GM23248 (cell line): ENCODE measurements around the gene FGF14.

ENCODE experiments used
- EZH2 ChIP-seq: fragments of 200-600 bp; sonication (generic); IDR thresholded peaks from 2 replicates; pipeline ENCODE4 v1.6.1; 2018; ENCODE audit warnings: antibody characterized with exemption, mild to moderate bottlenecking; ENCODE audit not compliant: insufficient read depth, poor library complexity, severe bottlenecking
- EZH2phosphoT487 ChIP-seq: fragments of 200-600 bp; sonication (generic); IDR thresholded peaks from 2 replicates; pipeline ENCODE4 v1.6.1; 2018; ENCODE audit warnings: antibody characterized with exemption, moderate library complexity, mild to moderate bottlenecking, low read depth; ENCODE audit not compliant: insufficient read depth

DNA sequence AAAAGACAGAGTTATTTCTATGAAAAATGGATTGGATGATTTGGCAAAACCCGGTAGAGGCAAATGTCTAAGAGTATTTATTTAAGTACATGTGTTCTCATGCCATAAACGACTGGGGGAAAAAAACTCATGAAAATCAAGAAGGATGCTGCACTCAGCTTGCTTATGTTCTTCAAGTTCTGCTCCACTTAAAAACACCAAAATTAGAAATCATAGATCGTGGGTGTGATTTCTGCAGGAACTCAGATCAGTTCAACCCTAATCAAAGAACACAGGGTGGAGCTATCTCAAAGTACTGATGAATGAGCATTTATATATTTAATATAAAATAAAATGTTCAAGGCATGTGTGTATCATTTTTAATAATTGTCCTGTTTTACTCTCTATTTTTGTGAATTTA lies 103.8 kb downstream of the FGF14 start:
- no peak for TF ChIP-seq EZH2
- no peak for TF ChIP-seq EZH2phosphoT487
